NCI-H345 (cell line): Measurements from ENCODE around the gene KCNH4.

ENCODE experiments used
- DNase-seq: peaks from one replicate; lab custom pipeline; 2025; lab: John Stamatoyannopoulos, UW

The KCNH4 gene

GRCh38 chr17:42136654-42137051, 44.3 kb downstream of the KCNH4 start:
- no peak for DNase-seq

DNA sequence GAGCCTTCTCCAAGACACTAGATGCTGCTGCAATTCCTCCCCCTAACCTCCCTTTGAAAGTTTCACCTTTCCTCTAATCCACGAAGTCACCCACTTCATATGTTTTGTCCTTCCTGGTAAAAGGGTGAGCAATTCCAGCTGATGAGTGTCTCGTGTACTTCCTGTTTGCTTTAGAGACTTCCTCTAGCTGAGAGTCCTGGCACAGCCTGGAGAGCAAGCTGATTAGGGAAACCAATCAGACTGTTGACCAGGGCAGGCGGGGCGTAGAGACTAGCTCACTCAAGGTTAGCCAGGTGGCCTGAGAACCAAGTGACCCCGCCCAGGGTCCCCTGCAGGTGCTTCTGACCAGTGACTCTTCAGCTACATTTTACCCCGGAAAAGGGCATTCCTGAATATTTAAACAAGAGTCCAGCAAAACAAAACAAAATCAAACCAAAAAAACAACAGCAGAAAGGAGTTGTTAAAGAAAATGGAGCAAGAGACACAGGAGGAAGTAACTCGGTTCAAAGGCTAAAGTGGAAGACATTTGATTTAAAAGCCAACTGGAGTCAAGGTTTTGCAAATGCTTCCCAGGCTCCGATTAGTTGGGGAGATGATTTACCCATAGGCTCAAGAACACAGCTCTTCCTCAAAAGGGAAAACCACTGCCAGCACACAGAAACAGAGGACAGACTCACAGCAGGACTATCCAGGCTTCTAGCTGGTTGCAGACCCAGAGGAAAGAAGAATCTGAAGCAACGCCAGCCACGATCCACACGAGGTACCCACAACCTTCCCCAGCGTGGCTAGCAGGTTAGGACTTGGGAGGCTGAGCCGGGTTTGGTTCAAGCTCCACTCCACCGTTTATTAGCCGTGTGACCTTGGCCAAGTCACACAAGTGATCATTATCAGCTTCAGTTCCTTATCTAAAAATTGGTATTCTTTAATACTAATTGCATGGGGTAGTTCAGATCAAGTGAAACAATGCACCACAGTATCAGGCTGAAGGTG, 45.0 kb downstream of the KCNH4 start:
- DNase-seq = no peak

DNA sequence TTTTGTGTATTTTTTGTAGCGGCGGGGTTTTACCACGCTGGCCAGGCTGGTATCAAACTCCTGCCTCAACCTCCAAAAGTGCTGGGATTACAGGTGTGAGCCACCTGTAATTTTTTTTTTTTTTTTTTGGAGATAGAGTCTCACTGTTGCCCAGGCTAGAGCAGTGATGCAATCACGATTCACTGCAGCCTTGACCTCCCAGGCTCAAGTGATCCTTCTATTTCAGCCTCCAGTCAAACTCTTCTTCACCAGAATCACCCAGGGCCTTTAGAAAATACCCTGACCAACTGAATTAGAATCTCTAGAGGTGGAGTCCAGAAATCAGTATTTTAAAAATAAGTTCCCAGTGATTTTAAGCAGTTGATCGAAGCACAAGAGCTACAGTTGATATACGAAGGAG, 45.8 kb downstream of the KCNH4 start:
- DNase-seq = no peak

DNA sequence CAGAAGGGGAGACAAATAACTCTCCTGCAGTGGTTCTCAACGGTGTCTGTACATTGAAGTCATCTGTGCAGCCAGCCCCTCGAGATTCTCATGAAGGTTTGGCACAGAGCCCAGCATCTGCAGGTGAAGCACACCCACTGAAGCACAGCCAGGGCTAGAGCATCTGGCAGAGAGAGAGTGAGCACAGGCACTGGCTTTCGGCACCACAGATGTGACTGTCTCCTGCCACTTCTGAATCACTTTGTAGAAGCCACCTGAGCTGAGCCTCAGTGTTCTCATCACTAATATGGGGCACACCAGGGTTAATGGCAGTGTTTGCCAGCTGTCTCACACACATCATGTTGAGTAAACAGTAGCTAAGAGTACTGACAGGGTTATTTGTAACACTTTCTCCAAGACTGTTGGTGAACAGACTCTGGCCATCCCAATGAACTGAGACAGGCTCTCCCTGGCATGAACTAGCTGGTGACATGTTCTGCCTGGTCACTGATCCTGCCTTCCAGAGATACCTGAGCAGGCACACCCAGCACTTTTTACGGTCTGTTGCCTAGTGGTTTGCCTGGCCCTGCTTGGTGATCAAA, 47.4 kb downstream of the KCNH4 start:
- peak; percentile 89 for DNase-seq

DNA sequence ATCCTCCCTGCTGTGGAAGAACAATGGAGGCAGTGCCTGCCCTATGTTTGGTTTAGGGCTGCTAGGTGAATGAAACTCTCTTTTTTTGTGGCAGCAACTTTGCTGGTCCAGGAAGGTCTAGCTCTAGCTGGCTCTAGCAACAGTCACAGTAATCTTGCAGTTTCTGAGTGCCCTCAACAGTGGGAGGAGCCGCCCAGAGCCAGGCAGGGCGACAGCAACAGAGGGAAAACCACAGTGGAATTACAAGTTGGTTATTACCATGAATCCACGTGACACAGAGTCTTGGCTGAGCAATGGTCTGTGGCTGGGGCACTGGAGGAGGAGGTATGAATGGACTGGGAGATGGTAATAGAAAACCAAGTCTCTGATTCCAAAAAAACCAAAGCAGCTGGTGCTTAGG, 48.0 kb downstream of the KCNH4 start:
- peak; percentile 23 for DNase-seq

GRCh38 chr17:42131981-42132432, 48.9 kb downstream of the KCNH4 start:
- no peak for DNase-seq

DNA sequence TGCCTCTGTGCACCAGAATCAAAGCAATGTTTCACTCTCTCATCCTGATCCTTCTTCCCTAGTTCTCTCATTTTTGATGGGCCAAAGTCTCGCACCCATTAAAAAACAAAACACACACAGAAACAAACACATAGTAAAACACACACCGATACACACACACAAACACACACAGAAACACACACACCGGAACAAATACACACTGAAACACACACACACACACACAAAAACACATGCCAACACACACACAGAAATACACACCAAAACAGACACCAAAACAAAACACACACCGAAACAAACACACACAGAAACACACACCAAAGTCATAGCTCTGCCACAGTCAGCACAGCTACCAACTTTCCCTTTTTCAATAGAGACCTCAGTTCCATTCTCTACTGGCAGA, 49.7 kb downstream of the KCNH4 start:
- DNase-seq = no peak

GRCh38 chr17:42130310-42130936, 50.5 kb downstream of the KCNH4 start:
- DNase-seq = no peak

DNA sequence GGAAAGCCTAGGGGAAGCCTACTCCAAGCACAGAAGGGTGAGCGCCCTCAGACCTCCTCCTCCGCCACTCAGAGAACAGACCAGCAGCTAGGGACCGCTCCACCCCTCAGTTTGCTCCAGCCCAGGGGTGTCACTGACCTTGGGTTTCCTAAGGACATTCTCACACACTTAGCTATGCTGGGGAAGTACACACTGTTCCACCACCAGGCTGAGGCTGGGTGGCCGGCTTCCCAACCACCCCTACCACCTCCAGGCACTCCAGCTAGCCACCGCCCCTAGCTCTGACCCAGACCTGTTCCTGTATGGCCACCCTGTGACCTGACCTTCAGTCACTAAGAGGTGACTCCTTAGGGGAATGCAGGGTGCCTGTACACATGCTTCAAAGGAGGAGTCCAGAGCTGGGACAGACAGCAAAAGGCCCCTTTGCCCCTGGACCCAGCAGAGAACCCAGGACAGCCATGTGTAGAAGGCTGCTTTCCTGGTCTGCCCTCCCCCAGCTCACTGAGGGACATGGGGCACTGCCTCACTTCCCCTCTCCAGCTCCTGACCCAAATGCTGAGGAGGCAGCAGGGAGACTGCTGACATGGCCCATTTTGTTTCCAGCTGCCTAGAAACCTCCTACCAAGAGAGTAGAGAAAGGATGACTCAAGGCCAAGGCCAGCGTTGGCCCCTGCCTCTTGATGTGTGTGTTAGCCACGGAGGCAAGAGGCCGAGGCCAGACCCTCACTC, 51.7 kb downstream of the KCNH4 start:
- no peak for DNase-seq

GRCh38 chr17:42127414-42127813, 53.5 kb downstream of the KCNH4 start:
- DNase-seq = no peak

DNA sequence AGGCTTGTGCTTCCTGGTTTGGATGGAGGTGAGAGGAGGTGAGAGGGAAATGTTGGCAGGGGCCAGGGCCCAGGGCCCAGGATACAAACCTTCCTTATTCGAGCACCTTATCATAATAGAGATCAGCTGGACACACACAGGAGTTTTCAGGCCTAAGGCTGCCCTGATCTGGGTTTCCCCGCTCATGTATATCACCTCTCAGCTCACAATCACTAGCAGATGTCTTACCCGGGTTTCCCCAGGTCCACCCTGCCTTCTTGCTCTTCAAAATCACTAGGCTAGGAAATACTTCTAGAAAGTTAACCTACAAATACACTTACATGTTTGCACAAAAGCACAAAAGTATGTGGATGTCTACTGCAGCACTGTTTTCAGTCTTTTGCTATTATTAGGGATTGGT, 54.1 kb downstream of the KCNH4 start:
- DNase-seq = no peak

GRCh38 chr17:42125565-42125964, 55.4 kb downstream of the KCNH4 start:
- DNase-seq = no peak

DNA sequence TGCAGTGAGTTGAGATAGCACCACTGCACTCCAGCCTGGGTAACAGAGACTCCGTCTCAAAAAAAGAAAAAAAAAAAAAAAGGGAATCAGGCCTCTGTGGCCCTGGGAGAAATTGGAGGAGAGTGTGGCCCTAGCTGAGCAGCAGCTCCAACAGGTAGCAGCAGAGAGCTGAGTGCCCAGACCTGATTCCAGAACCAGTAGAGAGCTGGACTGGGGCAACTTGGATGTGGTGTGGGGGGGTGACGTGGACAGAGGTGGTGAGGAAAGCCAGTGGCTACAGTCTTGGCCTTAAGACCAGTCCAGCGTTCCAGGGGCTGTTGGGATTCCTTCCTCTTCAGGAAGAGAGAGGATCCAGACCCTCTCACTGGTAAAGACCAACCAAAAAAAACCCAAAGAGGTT, 56.7 kb downstream of the KCNH4 start:
- DNase-seq = no peak

GRCh38 chr17:42122371-42123303, 58.3 kb downstream of the KCNH4 start, which contains the start of gene HSPB9:
Gene HSPB9, plus strand, starts transcription at chr17:42122804. Its CDS starts 47 bp downstream, at chr17:42122851.
- DNase-seq = no peak

GRCh38 chr17:42120770-42121769, 59.9 kb downstream of the KCNH4 start, which contains the start of gene KAT2A:
Gene KAT2A, minus strand, starts transcription at chr17:42121367. Its CDS starts 63 bp downstream, at chr17:42121304.
- DNase-seq = peak; percentile 80

- no peak for DNase-seq
These were observed 60.7 kb downstream of the KCNH4 start for GRCh38 chr17:42120161-42120769.

DNA sequence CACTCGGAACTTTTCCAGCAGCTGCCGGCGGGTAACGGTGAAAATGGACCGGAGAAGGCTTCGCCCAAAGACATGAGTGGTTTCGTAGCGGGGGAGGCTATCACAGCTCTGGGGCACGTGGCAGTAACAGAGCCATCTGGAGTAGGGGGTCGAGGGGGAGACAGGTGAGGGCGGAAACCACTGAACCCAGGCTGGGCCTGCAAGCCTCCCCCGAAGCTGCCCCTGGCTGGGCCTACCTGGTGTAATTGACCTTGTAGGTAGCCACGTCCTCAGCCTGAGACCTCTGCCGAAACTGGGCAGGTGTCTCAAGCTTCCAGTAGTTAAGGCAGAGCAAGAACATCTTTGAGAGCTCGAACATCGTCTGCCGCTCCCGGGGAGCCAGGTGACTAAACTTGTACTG, 61.6 kb downstream of the KCNH4 start:
- no peak for DNase-seq

GRCh38 chr17:42118545-42118944, 62.4 kb downstream of the KCNH4 start:
- DNase-seq = peak; percentile 7

DNA sequence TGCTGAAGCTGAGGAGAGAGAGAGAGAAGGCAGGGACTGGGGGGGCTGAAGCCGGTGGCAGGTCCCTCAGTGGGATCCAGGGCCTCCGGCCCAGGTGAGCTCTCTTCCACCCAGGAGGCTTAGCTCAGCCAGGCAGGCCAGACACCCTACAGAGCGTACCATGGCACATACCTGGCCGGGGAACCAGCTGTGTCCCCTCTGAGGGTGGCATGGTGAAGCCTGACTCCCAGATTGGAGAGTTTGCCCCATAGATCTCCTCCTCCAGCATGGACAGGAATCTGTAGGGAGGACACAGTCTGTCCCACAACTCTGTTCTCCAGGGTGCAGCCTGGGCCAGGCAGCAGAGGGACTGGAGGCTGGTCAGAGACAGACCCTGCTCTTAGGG, 62.8 kb downstream of the KCNH4 start:
- no peak for DNase-seq
